B cell (primary cell): Measurements from ENCODE around the gene ZNF433. TPM values are rescaled to one million over a fixed set of nuclear protein-coding genes. Genes with fewer than 3 reads are reported as not detected.
"Not testable (repeated sequence)": the region's sequence is repeated elsewhere in the genome, so short reads cannot be mapped to it uniquely, and the experiment has no call there.

ENCODE experiments used
- ATAC-seq: fragments of 200-7000 bp; cut with Tn5 transposase; one replicate; pipeline ENCODE4 v1.10.0; 2021; ENCODE audit warnings: low read depth, mild to moderate bottlenecking, moderate number of reproducible peaks, moderate library complexity
- CTCF ChIA-PET: fragments of 350-600 bp; sonication (Branson Sonifier 250); formaldehyde crosslinking; loops from one replicate; lab custom pipeline; 2021; ENCODE audit warnings: antibody characterized with exemption, inconsistent platforms; lab: Charles Lee
- POLR2A ChIA-PET: fragments of 350-600 bp; sonication (Branson Sonifier 250); formaldehyde crosslinking; loops from one replicate; lab custom pipeline; 2021; ENCODE audit warnings: antibody characterized with exemption; lab: Charles Lee
- DNase-seq: peaks from one replicate; pipeline ENCODE4 v3.0.0; 2013
- H2AFZ ChIP-seq: 2 replicates; pipeline ENCODE4 v1.6.1; 2012; ENCODE audit warnings: mild to moderate bottlenecking, low read depth, low read length; ENCODE audit not compliant: insufficient read depth, poor library complexity, severe bottlenecking
- H3K27ac ChIP-seq, 2 donors: 1 replicate in 1 of 2; 2 replicates in 1 of 2; pipeline ENCODE4 v1.5.1; 2012 to 2013; ENCODE audit warnings: low read length in 2 of 2, mild to moderate bottlenecking in 2 of 2, moderate library complexity in 1 of 2
- H3K27me3 ChIP-seq, 4 experiments: fragments of 200-600 bp in 1 of 4; sonication (generic) in 1 of 4; replicated peaks in 1 of 4; 1 replicate in 2 of 4; 2 replicates in 2 of 4; pipeline versions ENCODE4 v1.6.1 to v1.7.0; 2013 to 2016; ENCODE audit warnings: low read length in 3 of 4, mild to moderate bottlenecking in 2 of 4, mixed read lengths in 1 of 4, moderate library complexity in 1 of 4; ENCODE audit not compliant: insufficient read depth in 4 of 4, control insufficient read depth in 3 of 4; ENCODE audit errors: control extremely low read depth in 1 of 4
- H3K36me3 ChIP-seq, 2 experiments: replicated peaks in 1 of 2; 1 replicate in 1 of 2; 2 replicates in 1 of 2; pipeline versions ENCODE4 v1.6.1 to v1.7.1; 2013; ENCODE audit warnings: low read length in 1 of 2; ENCODE audit not compliant: insufficient read depth in 2 of 2, control insufficient read depth in 1 of 2; ENCODE audit errors: control extremely low read depth in 1 of 2, extremely low read depth in 1 of 2
- H3K4me1 ChIP-seq, 2 donors: fragments of 200-600 bp in 1 of 2; sonication (generic) in 1 of 2; 1 replicate in 1 of 2; 2 replicates in 1 of 2; pipeline versions ENCODE4 v1.5.1 to v1.6.1; 2013 to 2017; ENCODE audit warnings: low read length in 2 of 2; ENCODE audit not compliant: control insufficient read depth in 2 of 2, insufficient read depth in 2 of 2
- H3K4me2 ChIP-seq: replicated peaks from 2 replicates; pipeline ENCODE3; 2012; ENCODE audit warnings: mild to moderate bottlenecking, low read depth, low read length; ENCODE audit not compliant: poor library complexity, severe bottlenecking
- H3K4me3 ChIP-seq, 5 experiments: fragments of 200-600 bp in 1 of 5; sonication (generic) in 1 of 5; 1 replicate in 3 of 5; 2 replicates in 2 of 5; pipeline versions ENCODE4 v1.5.1 to v1.7.0; 2011 to 2016; ENCODE audit warnings: low read length in 4 of 5, mild to moderate bottlenecking in 4 of 5, low read depth in 2 of 5, control low read depth in 1 of 5, moderate library complexity in 1 of 5; ENCODE audit not compliant: insufficient read depth in 1 of 5; ENCODE audit errors: control extremely low read depth in 1 of 5, extremely low read depth in 1 of 5
- H3K79me2 ChIP-seq: fragments of 200-600 bp; sonication (generic); one replicate; pipeline ENCODE4 v1.6.0; 2016; ENCODE audit warnings: low read length; ENCODE audit not compliant: control insufficient read depth, insufficient read depth
- H3K9ac ChIP-seq: fragments of 200-600 bp; sonication (generic); 2 replicates; pipeline ENCODE4 v1.6.1; 2017; ENCODE audit warnings: mild to moderate bottlenecking, low read length, moderate library complexity
- H3K9me3 ChIP-seq, 3 donors: one replicate each; pipeline versions ENCODE4 v1.6.1 to v1.7.1; 2013; ENCODE audit warnings: low read length in 2 of 3; ENCODE audit not compliant: control insufficient read depth in 2 of 3, insufficient read depth in 1 of 3; ENCODE audit errors: control extremely low read depth in 1 of 3
- H4K20me1 ChIP-seq: 2 replicates; pipeline ENCODE4 v1.6.0; 2012; ENCODE audit warnings: mild to moderate bottlenecking, low read length; ENCODE audit not compliant: insufficient read depth, control insufficient read depth, poor library complexity, severe bottlenecking
- H3K27ac Mint-ChIP-seq: one replicate; pipeline ENCODE4 v1.8.0; 2021; ENCODE audit warnings: mixed read lengths
- H3K27me3 Mint-ChIP-seq: one replicate; pipeline ENCODE4 v1.8.0; 2021; ENCODE audit warnings: mixed read lengths
- H3K4me1 Mint-ChIP-seq: one replicate; pipeline ENCODE4 v1.8.0; 2021; ENCODE audit warnings: mixed read lengths
- H3K4me3 Mint-ChIP-seq: one replicate; pipeline ENCODE4 v1.8.0; 2021; ENCODE audit warnings: mixed read lengths
- H3K9me3 Mint-ChIP-seq: one replicate; pipeline ENCODE4 v1.8.0; 2022; ENCODE audit warnings: mixed read lengths; ENCODE audit not compliant: insufficient read depth
- EZH2 ChIP-seq: IDR thresholded peaks from 2 replicates; pipeline ENCODE4 v1.6.1; 2012; ENCODE audit warnings: borderline replicate concordance, low read depth, mild to moderate bottlenecking, moderate library complexity, low read length; ENCODE audit not compliant: insufficient read depth, poor library complexity, severe bottlenecking
- WGBS: methylation state at CpG from one replicate; pipeline ENCODE4 v1.1.5; 2013; ENCODE audit warnings: missing lambda C conversion rate; ENCODE audit not compliant: insufficient coverage; 5-methylcytosine and 5-hydroxymethylcytosine counted together
- intact Hi-C: fragments of 100-400 bp; cut with micrococcal nuclease; formaldehyde crosslinking; loops from one replicate; pipeline ENCODE4 v1.10.0; 2022
- polyA plus RNA-seq: library from polyadenylated mRNA; depleted of rRNA; stranded (reverse); fragments of >200 nt; gene quantifications from 2 replicates; pipeline ENCODE4 v1.2.3, GENCODE V29; 2012
- total RNA-seq, 2 donors: library from RNA; stranded (reverse); fragments of 120-200 nt in 1 of 2; gene quantifications; 1 replicate in 1 of 2; 2 replicates in 1 of 2; pipeline versions ENCODE4 v1.2.3 to v1.2.4, GENCODE V29; 2013 to 2022
- TF ChIP-seq, protein P1 (sequence below): fragments of 200-600 bp; IDR thresholded peaks from one replicate; pipeline ENCODE4 v1.8.0; 2022; ENCODE audit warnings: antibody characterized with exemption, mild to moderate bottlenecking

The ZNF433 gene
- total and polyA plus RNA-seq, 2 donors (not counting 1 experiment from before 2014, with no cell fraction given) = 1.3 to 7.3 TPM

DNA sequence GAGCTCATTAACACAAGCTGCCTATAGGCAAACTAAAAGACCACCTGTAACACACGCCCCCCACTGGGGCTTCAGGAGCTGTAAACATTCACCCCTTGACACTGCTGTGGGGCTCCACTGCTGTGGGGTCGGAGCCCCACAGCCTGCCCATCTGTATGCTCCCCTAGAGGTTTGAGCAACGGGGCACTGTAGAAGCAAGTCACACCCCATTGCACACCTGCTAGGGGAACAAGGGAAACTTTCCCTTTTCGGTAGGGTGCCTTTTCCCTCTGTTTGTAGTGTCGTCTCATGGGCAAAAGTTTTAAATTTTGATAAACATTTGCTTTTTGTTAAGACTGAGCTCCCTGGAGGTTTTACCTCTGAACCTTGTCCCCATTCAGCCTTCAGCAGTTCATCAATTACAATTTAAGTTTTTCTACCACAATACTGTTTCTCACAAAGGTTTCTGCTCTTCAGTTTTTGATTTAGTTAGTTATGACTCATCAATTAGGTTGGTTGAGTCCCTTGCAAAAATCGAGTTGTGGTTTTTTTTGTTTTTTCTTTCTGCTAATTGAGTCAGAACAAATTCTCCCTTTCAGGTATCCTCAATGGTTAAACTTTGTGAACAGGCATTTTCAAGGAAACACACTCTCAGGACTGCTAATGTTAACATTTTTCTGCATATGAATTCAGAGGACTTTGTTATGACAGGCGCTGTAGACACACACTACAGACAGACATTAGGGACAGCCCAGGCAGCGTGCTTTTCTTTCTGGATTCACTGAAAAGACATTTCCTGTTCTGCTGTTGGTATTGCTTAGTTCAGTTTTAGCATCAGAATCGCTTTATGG lies 35.1 kb downstream of the ZNF433 start:
- no peak for TF ChIP-seq EZH2
- TF ChIP-seq, protein P1, sequence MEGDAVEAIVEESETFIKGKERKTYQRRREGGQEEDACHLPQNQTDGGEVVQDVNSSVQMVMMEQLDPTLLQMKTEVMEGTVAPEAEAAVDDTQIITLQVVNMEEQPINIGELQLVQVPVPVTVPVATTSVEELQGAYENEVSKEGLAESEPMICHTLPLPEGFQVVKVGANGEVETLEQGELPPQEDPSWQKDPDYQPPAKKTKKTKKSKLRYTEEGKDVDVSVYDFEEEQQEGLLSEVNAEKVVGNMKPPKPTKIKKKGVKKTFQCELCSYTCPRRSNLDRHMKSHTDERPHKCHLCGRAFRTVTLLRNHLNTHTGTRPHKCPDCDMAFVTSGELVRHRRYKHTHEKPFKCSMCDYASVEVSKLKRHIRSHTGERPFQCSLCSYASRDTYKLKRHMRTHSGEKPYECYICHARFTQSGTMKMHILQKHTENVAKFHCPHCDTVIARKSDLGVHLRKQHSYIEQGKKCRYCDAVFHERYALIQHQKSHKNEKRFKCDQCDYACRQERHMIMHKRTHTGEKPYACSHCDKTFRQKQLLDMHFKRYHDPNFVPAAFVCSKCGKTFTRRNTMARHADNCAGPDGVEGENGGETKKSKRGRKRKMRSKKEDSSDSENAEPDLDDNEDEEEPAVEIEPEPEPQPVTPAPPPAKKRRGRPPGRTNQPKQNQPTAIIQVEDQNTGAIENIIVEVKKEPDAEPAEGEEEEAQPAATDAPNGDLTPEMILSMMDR = no peak
- 13% methylated on average over 3 of the region's 9 CpGs for WGBS
- Histone ChIP-seq H3K9me3 (no peaks in the 10 kb centered on the region), H3K27me3 (no peaks in the 10 kb centered on the region), H4K20me1 (peaks cover 25% of the 10 kb centered on the region), H3K4me3 (no peak overlapping the region), H3K79me2 (peaks cover 61% of the 10 kb centered on the region), H2AFZ (no peak overlapping the region), H3K4me2 (no peak overlapping the region), H3K9ac (no peak overlapping the region), H3K27ac (no peak overlapping the region), H3K36me3 (peaks cover 0 to 18% of the 10 kb centered on the region in 2 experiments), H3K4me1 (peaks cover 12 to 16% of the 10 kb centered on the region in 2 donors)
- peak; percentile 41 for ATAC-seq
- CTCF ChIA-PET = interaction anchor here (1.0 to 1.7 kb wide), 2 partner anchors 12 to 37 kb away, joined by 4 to 6 read pairs; no protein-coding TSS in a partner anchor
- Mint-ChIP-seq H3K9me3 (no peaks in the 10 kb centered on the region), H3K27me3 (no peaks in the 10 kb centered on the region), H3K4me3 (peak overlapping the region; percentile 48), H3K4me1 (peaks cover 19% of the 10 kb centered on the region), H3K27ac (peak overlapping the region; percentile 71)
- POLR2A ChIA-PET = no interaction called here
- DNase-seq = no peak
- intact Hi-C loops = no loop called here

DNA sequence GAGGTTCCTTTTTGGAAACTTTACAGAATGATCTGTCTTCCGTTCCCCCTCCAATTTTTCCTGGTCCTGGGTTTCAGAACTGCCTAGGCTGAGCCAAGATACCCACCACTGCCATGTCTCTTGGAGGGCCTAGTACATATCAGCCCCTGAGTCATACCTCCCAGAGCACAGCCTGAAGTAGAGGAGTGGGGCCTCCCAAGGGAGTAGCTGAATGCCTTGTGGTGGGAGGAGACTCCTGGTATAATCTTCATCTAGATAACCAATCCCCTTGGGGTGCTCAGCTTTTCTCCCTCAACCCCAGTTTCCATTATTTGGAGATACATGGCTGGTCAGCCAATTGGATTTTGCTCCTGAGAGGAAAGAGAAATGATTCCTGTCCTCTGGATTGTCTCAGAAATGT lies 40.3 kb downstream of the ZNF433 start:
- Mint-ChIP-seq H3K27me3 (no peaks in the 10 kb centered on the region), H3K27ac (no peak overlapping the region), H3K9me3 (no peaks in the 10 kb centered on the region), H3K4me3 (no peak overlapping the region), H3K4me1 (peaks cover 33% of the 10 kb centered on the region)
- POLR2A ChIA-PET = no interaction called here
- Histone ChIP-seq H3K79me2 (peaks cover 89% of the 10 kb centered on the region), H3K36me3 (no peaks in the 10 kb centered on the region), H3K9ac (no peak overlapping the region), H3K27ac (no peak overlapping the region), H2AFZ (no peak overlapping the region), H3K4me3 (no peak overlapping the region), H3K4me1 (peaks cover 7 to 12% of the 10 kb centered on the region in 2 donors), H3K27me3 (no peaks in the 10 kb centered on the region), H3K9me3 (no peaks in the 10 kb centered on the region), H4K20me1 (peaks cover 48% of the 10 kb centered on the region), H3K4me2 (no peak overlapping the region)
- WGBS = 80% methylated on average over 1 of the region's 1 CpG
- intact Hi-C loops = no loop called here
- TF ChIP-seq EZH2 = no peak
- TF ChIP-seq, protein P1 = no peak
- CTCF ChIA-PET = no interaction called here
- DNase-seq = no peak
- no peak for ATAC-seq

DNA sequence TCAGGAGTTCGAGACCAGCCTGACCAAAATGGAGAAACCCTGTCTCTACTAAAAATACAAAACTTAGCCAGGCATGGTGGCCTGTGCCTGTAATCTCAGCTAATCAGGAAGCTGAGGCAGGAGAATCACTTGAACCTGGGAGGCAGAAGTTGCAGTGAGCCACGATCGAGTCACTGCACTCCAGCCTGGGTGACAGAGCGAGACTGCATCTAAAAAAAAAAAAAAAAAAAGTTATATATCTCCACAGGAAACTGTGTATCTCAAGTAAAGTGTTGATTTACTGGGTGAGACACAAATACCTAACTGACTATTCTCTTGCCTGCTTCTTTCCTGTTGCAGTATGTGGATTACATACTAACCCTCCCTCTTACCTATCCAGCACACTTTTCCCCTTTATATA lies 43.6 kb downstream of the ZNF433 start:
- H3K4me3 ChIP-seq, H3K9me3 ChIP-seq, H3K9me3 Mint-ChIP-seq, H3K9ac ChIP-seq, H2AFZ ChIP-seq, H3K4me3 Mint-ChIP-seq, POLR2A ChIA-PET, H3K27me3 ChIP-seq, ATAC-seq, H3K27ac ChIP-seq, H3K27ac Mint-ChIP-seq, H3K4me1 ChIP-seq, H3K27me3 Mint-ChIP-seq, intact Hi-C loops, DNase-seq, H3K36me3 ChIP-seq, H3K4me2 ChIP-seq: not testable (repeated sequence)
- 86% methylated on average over 1 of the region's 4 CpGs for WGBS
- Histone ChIP-seq H3K79me2 (peaks cover 75% of the 10 kb centered on the region), H4K20me1 (peaks cover 43% of the 10 kb centered on the region)
- CTCF ChIA-PET = interaction anchor here (1.0 to 7.3 kb wide), 5 partner anchors 29 to 194 kb away, joined by 3 to 173 read pairs (median 29); partner anchors contain the start of genes ZNF20, ZNF491, ZNF700 and ZNF763
- peaks cover 31% of the 10 kb centered on the region for H3K4me1 Mint-ChIP-seq
